WTC11 (cell line): ENCODE data around the gene ZNF804A. TPM values are rescaled to one million over a fixed set of nuclear protein-coding genes. Genes with fewer than 3 reads are reported as not detected.

Source experiments
- ATAC-seq: fragments of 200-7000 bp; cut with Tn5 transposase; 2 replicates; pipeline ENCODE4 v1.10.0; 2021; ENCODE audit warnings: mild to moderate bottlenecking, moderate library complexity
- CTCF ChIA-PET: fragments of 300-600 bp; sonication (Branson Sonifier 250); formaldehyde crosslinking; loops from one replicate; lab custom pipeline; 2021; ENCODE audit warnings: antibody characterized with exemption; lab: Charles Lee
- POLR2A ChIA-PET: fragments of 350-600 bp; sonication (Branson Sonifier 250); formaldehyde crosslinking; loops from one replicate; lab custom pipeline; 2021; ENCODE audit warnings: antibody characterized with exemption; lab: Charles Lee
- DNase-seq: peaks from one replicate; pipeline ENCODE4 v3.0.0; 2021; ENCODE audit warnings: low spot score
- H3K27ac Mint-ChIP-seq: 2 replicates; pipeline ENCODE4 v1.8.0; 2021; ENCODE audit warnings: mixed read lengths
- H3K27me3 Mint-ChIP-seq: 2 replicates; pipeline ENCODE4 v1.8.0; 2021; ENCODE audit warnings: low read depth, mild to moderate bottlenecking, moderate library complexity, mixed read lengths
- H3K36me3 Mint-ChIP-seq: 2 replicates; pipeline ENCODE4 v1.8.0; 2021; ENCODE audit warnings: mixed read lengths
- H3K4me1 Mint-ChIP-seq: 2 replicates; pipeline ENCODE4 v1.8.0; 2022; ENCODE audit warnings: mixed read lengths
- H3K4me3 Mint-ChIP-seq: 2 replicates; pipeline ENCODE4 v1.8.0; 2021; ENCODE audit warnings: mild to moderate bottlenecking, moderate library complexity, mixed read lengths
- H3K9me3 Mint-ChIP-seq: 2 replicates; pipeline ENCODE4 v1.8.0; 2021; ENCODE audit warnings: mixed read lengths
- AR ChIP-seq: fragments of 250-450 bp; sonication (Bioruptor Pico); IDR thresholded peaks from 2 replicates; pipeline ENCODE4 v1.9.0; 2021; ENCODE audit warnings: mild to moderate bottlenecking
- ATF1 ChIP-seq: sonication (generic); formaldehyde crosslinking; IDR thresholded peaks from 2 replicates; pipeline ENCODE4 v1.8.1; 2023; ENCODE audit warnings: mild to moderate bottlenecking, moderate library complexity, missing genetic modification reagents
- E2F1 ChIP-seq: sonication (generic); formaldehyde crosslinking; IDR thresholded peaks from 2 replicates; pipeline ENCODE4 v1.8.0; 2022; ENCODE audit warnings: mild to moderate bottlenecking, missing genetic modification reagents
- E2F4 ChIP-seq: sonication (generic); formaldehyde crosslinking; IDR thresholded peaks from 2 replicates; pipeline ENCODE4 v1.8.1; 2022; ENCODE audit warnings: low read depth, mild to moderate bottlenecking, moderate library complexity, missing genetic modification reagents, borderline replicate concordance
- ERG ChIP-seq: fragments of 250-450 bp; sonication (Bioruptor Pico); IDR thresholded peaks from 2 replicates; pipeline ENCODE4 v1.8.0; 2021; ENCODE audit warnings: mild to moderate bottlenecking
- MLX ChIP-seq: sonication (generic); formaldehyde crosslinking; IDR thresholded peaks from 2 replicates; pipeline ENCODE4 v1.8.1; 2023; ENCODE audit warnings: mild to moderate bottlenecking, missing genetic modification reagents, moderate library complexity
- MYBL2 ChIP-seq: sonication (generic); formaldehyde crosslinking; IDR thresholded peaks from 2 replicates; pipeline ENCODE4 v1.8.1; 2023; ENCODE audit warnings: mild to moderate bottlenecking, moderate library complexity, missing genetic modification reagents
- SOX15 ChIP-seq: fragments of 250-450 bp; sonication (Bioruptor Pico); IDR thresholded peaks from 2 replicates; pipeline ENCODE4 v1.9.0; 2021; ENCODE audit warnings: mild to moderate bottlenecking
- SP1 ChIP-seq: sonication (generic); formaldehyde crosslinking; conservative IDR thresholded peaks from 2 replicates; pipeline ENCODE4 v1.8.1; 2022; ENCODE audit warnings: missing genetic modification reagents
- TEAD1 ChIP-seq: sonication (generic); formaldehyde crosslinking; IDR thresholded peaks from 2 replicates; pipeline ENCODE4 v1.8.0; 2022; ENCODE audit warnings: mild to moderate bottlenecking, missing genetic modification reagents
- USF2 ChIP-seq: sonication (generic); formaldehyde crosslinking; IDR thresholded peaks from 2 replicates; pipeline ENCODE4 v1.8.1; 2023; ENCODE audit warnings: mild to moderate bottlenecking, missing genetic modification reagents, moderate library complexity
- ZNF138 ChIP-seq: sonication (generic); formaldehyde crosslinking; conservative IDR thresholded peaks from 2 replicates; pipeline ENCODE4 v1.8.1; 2022; ENCODE audit warnings: mild to moderate bottlenecking, moderate library complexity, missing genetic modification reagents
- ZNF281 ChIP-seq: sonication (generic); formaldehyde crosslinking; IDR thresholded peaks from 2 replicates; pipeline ENCODE4 v1.8.0; 2023; ENCODE audit warnings: mild to moderate bottlenecking, missing genetic modification reagents
- ZNF512 ChIP-seq: sonication (generic); formaldehyde crosslinking; IDR thresholded peaks from 2 replicates; pipeline ENCODE4 v1.8.1; 2022; ENCODE audit warnings: missing genetic modification reagents, borderline replicate concordance
- ZNF532 ChIP-seq: fragments of 250-450 bp; sonication (Bioruptor Pico); IDR thresholded peaks from 2 replicates; pipeline ENCODE4 v1.9.0; 2021; ENCODE audit warnings: mild to moderate bottlenecking, borderline replicate concordance
- total RNA-seq: library from RNA; stranded (reverse); gene quantifications from 3 replicates; pipeline ENCODE4 v1.2.3, GENCODE V29; 2021

Gene ZNF804A
- total RNA-seq, 1 experiment from 2014 or later, result not detected

GRCh38 chr2:184875212-184875611, 276.9 kb downstream of the ZNF804A start:
- ChIA-PET CTCF (no interaction called here), POLR2A (no interaction called here)
- ATAC-seq (peak; percentile 93), DNase-seq (no peak)
- Mint-ChIP-seq H3K4me3 (no peak overlapping the region), H3K9me3 (peaks cover 4% of the 10 kb centered on the region; the same call in 1 of the 2 replicates), H3K36me3 (no peaks in the 10 kb centered on the region), H3K4me1 (peaks cover 14% of the 10 kb centered on the region), H3K27ac (peak overlapping the region; percentile 45; the same call in 1 of the 2 replicates), H3K27me3 (no peaks in the 10 kb centered on the region)
- no peak for TF ChIP-seq SOX15 (CRISPR knock-in tag)
- TF ChIP-seq USF2 (CRISPR knock-in tag), result peak; percentile 37; the same call in 1 of the 2 replicates

- ChIA-PET POLR2A (no interaction called here), CTCF (no interaction called here)
- no peak for DNase-seq
- no peak for ATAC-seq
- Mint-ChIP-seq H3K27ac (no peak overlapping the region; the same call in 1 of the 2 replicates), H3K27me3 (no peaks in the 10 kb centered on the region), H3K36me3 (no peaks in the 10 kb centered on the region), H3K9me3 (peaks cover 10% of the 10 kb centered on the region), H3K4me3 (no peak overlapping the region), H3K4me1 (peaks cover 14% of the 10 kb centered on the region)
- no peak for TF ChIP-seq TEAD1 (CRISPR knock-in tag)
- TF ChIP-seq MYBL2, result no peak
- TF ChIP-seq ZNF281, result no peak
- TF ChIP-seq ZNF512, result no peak
- TF ChIP-seq ERG (CRISPR knock-in tag), result no peak
- no peak for TF ChIP-seq E2F4
- no peak for TF ChIP-seq E2F1 (CRISPR knock-in tag)
- TF ChIP-seq ZNF138 (CRISPR knock-in tag), result no peak
- TF ChIP-seq ATF1 (CRISPR knock-in tag), result no peak
- no peak for TF ChIP-seq MLX
- no peak for TF ChIP-seq ZNF532
- no peak for TF ChIP-seq AR
- TF ChIP-seq SP1 (CRISPR knock-in tag), result no peak
Measured at GRCh38 chr2:184875911-184876310, 277.6 kb downstream of the ZNF804A start.
